Measurements from ENCODE around the gene EIF4G1.
A peak's percentile ranks its signal among the peaks of the same experiment; 100 is the strongest.
"Not testable (repeated sequence)": the region's sequence is repeated elsewhere in the genome, so short reads cannot be mapped to it uniquely, and the experiment has no call there.

The EIF4G1 gene

DNA sequence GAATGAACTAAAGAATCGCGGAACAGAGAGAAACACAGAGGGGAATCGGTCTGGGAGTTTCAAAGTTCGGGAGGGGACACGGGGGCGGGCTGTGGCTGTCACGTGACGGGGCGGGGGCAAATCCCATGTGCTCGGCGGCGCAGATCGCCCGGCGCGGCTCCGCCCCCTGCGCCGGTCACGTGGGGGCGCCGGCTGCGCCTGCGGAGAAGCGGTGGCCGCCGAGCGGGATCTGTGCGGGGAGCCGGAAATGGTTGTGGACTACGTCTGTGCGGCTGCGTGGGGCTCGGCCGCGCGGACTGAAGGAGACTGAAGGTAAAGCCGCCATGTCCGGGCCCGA, at the start of gene EIF4G1:
Gene EIF4G1, plus strand, starts transcription at position 244 of the 337 bp plus-strand sequence. CDS start 1,191 bp downstream, outside the sequence.
- peak; percentile 92 for DNase-seq (ENCODE audit: low read depth)
- no peak for TF ChIP-seq CTCF (conservative IDR thresholded peaks at IDR 0.05; ENCODE audit: control insufficient read depth, insufficient read depth, low read depth, low read length)
- peak within 1 kb of the TSS; percentile 91 for H3K4me3 ChIP-seq (ENCODE audit: control insufficient read depth, low read depth, low read length)

DNA sequence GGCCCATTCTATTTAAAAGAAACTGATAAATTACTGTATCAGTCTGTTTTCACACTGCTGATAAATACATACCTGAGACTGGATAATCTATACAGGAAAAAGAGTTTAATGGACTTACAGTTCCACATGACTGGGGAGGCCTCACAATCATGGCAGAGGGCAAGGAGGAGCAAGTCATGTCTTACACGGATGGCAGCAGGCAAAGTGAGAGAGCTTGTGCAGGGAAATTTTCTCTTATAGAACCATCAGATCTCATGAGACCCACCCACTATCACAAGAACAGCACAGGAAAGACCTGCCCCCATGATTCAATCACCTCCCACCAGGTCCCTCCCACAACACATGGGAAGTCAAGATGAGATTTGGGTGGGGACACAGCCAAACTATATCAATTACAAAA, 47.2 kb upstream of the EIF4G1 start:
- not testable (repeated sequence) for H3K4me3 ChIP-seq (ENCODE audit: control insufficient read depth, low read depth, low read length); DNase-seq (ENCODE audit: low read depth)

DNA sequence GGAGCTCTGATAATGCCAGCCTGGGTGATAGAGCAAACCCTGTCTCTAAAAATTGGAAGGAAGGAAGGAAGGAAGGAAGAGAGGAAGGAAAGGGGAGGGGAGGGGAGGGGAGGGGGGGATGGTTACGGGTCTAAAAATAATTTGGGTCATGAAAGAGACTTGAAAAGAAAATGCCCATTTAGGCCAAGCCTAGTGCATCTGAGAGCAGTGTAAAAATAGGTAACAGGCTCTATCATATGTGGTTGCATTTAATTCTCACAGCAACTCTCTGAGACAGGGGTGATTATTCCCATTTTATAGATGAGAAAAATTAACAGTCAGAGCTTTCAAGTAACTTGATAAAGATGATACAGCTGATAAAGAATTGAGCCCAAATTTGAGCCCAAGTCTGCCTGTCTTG, 42.1 kb upstream of the EIF4G1 start:
- no peak for DNase-seq (ENCODE audit: low read depth)
- TF ChIP-seq CTCF (conservative IDR thresholded peaks at IDR 0.05; ENCODE audit: control insufficient read depth, insufficient read depth, low read depth, low read length) = no peak
- H3K4me3 ChIP-seq (ENCODE audit: control insufficient read depth, low read depth, low read length) = no peak overlapping the region

DNA sequence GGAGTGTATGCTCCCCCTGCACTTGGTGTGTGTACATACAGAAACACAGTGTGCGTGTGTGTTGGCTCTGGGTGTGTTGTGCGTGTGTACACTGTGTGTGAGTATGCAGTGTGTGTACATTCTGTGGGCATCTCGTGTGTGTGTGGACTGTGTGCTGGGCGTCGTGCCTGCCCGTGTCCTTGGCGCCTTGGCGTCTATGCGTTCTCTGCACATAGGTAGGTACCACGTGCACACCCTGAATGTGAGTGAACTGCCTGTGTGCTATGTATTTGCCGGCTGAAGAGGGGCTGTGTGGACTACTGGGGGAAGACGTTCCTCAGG, 39.1 kb upstream of the EIF4G1 start:
- no peak for TF ChIP-seq CTCF (conservative IDR thresholded peaks at IDR 0.05; ENCODE audit: control insufficient read depth, insufficient read depth, low read depth, low read length)
- no peak overlapping the region for H3K4me3 ChIP-seq (ENCODE audit: control insufficient read depth, low read depth, low read length)
- DNase-seq (ENCODE audit: low read depth) = no peak

- no peak within 1 kb of the TSS for H3K4me3 ChIP-seq (ENCODE audit: control insufficient read depth, low read depth, low read length)
- TF ChIP-seq CTCF (conservative IDR thresholded peaks at IDR 0.05; ENCODE audit: control insufficient read depth, insufficient read depth, low read depth, low read length) = no peak
- DNase-seq (ENCODE audit: low read depth) = no peak
Observed at GRCh38 chr3:184275961-184276910, 38.2 kb upstream of the EIF4G1 start, which contains the start of gene ECE2. TSS of gene ECE2 (plus strand) at chr3:184276022. CDS start at chr3:184276154, 132 bp downstream.

GRCh38 chr3:184277366-184277765, 37.0 kb upstream of the EIF4G1 start:
- TF ChIP-seq CTCF (conservative IDR thresholded peaks at IDR 0.05; ENCODE audit: control insufficient read depth, insufficient read depth, low read depth, low read length) = no peak
- no peak overlapping the region for H3K4me3 ChIP-seq (ENCODE audit: control insufficient read depth, low read depth, low read length)
- DNase-seq (ENCODE audit: low read depth) = no peak

GRCh38 chr3:184282941-184283340, 31.5 kb upstream of the EIF4G1 start:
- no peak for TF ChIP-seq CTCF (conservative IDR thresholded peaks at IDR 0.05; ENCODE audit: control insufficient read depth, insufficient read depth, low read depth, low read length)
- H3K4me3 ChIP-seq (ENCODE audit: control insufficient read depth, low read depth, low read length) = no peak overlapping the region
- peak; percentile 38 for DNase-seq (ENCODE audit: low read depth)
